Dermis blood vessel endothelial cell (primary cell): Measurements from ENCODE around the gene MGAT4B. TPM values are rescaled to one million over a fixed set of nuclear protein-coding genes. Genes with fewer than 3 reads are reported as not detected.
"Not testable (repeated sequence)": the region's sequence is repeated elsewhere in the genome, so short reads cannot be mapped to it uniquely, and the experiment has no call there.

ENCODE experiments used
- DNase-seq: peaks from one replicate; pipeline ENCODE4 v3.0.0; 2010
- total RNA-seq: library from RNA; depleted of rRNA; stranded (reverse); fragments of >200 nt; gene quantifications from 2 replicates; pipeline ENCODE4 v1.2.3, GENCODE V29; 2014

MGAT4B gene
- 229 and 248 TPM in 2 replicates for total RNA-seq

GRCh38 chr5:179806250-179807048 is at the start of gene MGAT4B:
TSS of gene MGAT4B (minus strand) at chr5:179806866. CDS start at chr5:179806583, 283 bp downstream.
- DNase-seq, result peak; percentile 83

- DNase-seq, result no peak
These were observed 47.7 kb upstream of the MGAT4B start for GRCh38 chr5:179854356-179854755.

GRCh38 chr5:179852993-179853547 is 46.4 kb upstream of the MGAT4B start:
- DNase-seq, result no peak

GRCh38 chr5:179841621-179842020 is 35.0 kb upstream of the MGAT4B start:
- DNase-seq, result no peak

GRCh38 chr5:179840766-179841165 is 34.1 kb upstream of the MGAT4B start:
- no peak for DNase-seq

- DNase-seq, result no peak
These were observed 33.7 kb upstream of the MGAT4B start for GRCh38 chr5:179840321-179840720.

GRCh38 chr5:179839328-179840256 is 32.9 kb upstream of the MGAT4B start:
- DNase-seq, result no peak

GRCh38 chr5:179837076-179838011 is 30.7 kb upstream of the MGAT4B start:
- no peak for DNase-seq

GRCh38 chr5:179836225-179837019 is 29.8 kb upstream of the MGAT4B start:
- no peak for DNase-seq

- not testable (repeated sequence) for DNase-seq
These were observed 28.2 kb upstream of the MGAT4B start for GRCh38 chr5:179834871-179835270.

GRCh38 chr5:179834120-179834519 is 27.5 kb upstream of the MGAT4B start:
- no peak for DNase-seq

- no peak for DNase-seq
These were observed 27.0 kb upstream of the MGAT4B start for GRCh38 chr5:179833709-179834070.

GRCh38 chr5:179833056-179833708 is 26.5 kb upstream of the MGAT4B start:
- DNase-seq, result no peak

GRCh38 chr5:179832039-179832745 is 25.5 kb upstream of the MGAT4B start:
- no peak for DNase-seq

GRCh38 chr5:179830818-179831468 is 24.3 kb upstream of the MGAT4B start:
- no peak for DNase-seq

- no peak for DNase-seq
These were observed 23.2 kb upstream of the MGAT4B start for GRCh38 chr5:179829732-179830435.

GRCh38 chr5:179828756-179829421 is 22.2 kb upstream of the MGAT4B start:
- DNase-seq, result no peak

GRCh38 chr5:179827680-179828079 is 21.0 kb upstream of the MGAT4B start:
- peak; percentile 62 for DNase-seq
